Panc1 (cell line): ENCODE data around the gene STX1A. TPM values are rescaled to one million over a fixed set of nuclear protein-coding genes. Genes with fewer than 3 reads are reported as not detected.

Experiments used
- ATAC-seq: fragments of 200-7000 bp; cut with Tn5 transposase; 2 replicates; pipeline ENCODE4 v1.9.1; 2020; ENCODE audit warnings: mild to moderate bottlenecking, moderate library complexity
- BruUV-seq: library from RNA; stranded (reverse); fragments of 400-500 nt; replicated peaks from 2 replicates; lab custom pipeline; 2021; lab: Mats Ljungman, UMichigan
- CTCF ChIA-PET: fragments of 300-600 bp; sonication (Branson Sonifier 250); formaldehyde crosslinking; loops from one replicate; lab custom pipeline; 2022; ENCODE audit warnings: antibody characterized with exemption; lab: Charles Lee
- POLR2A ChIA-PET: fragments of 300-600 bp; sonication (Branson Sonifier 250); formaldehyde crosslinking; loops from one replicate; lab custom pipeline; 2022; ENCODE audit warnings: antibody characterized with exemption; lab: Charles Lee
- DNase-seq: peaks from one replicate; pipeline ENCODE4 v3.0.0-alpha.2; 2010; ENCODE audit warnings: low read depth, low spot score
- H3K27ac ChIP-seq: 2 replicates; pipeline ENCODE4 v1.5.1; 2011; ENCODE audit warnings: mild to moderate bottlenecking, low read length, inconsistent platforms
- H3K27me3 ChIP-seq: fragments of 200-500 bp; sonication (Bioruptor generic); 2 replicates; pipeline ENCODE4 v1.6.0; 2014; ENCODE audit warnings: low read length, inconsistent platforms; ENCODE audit not compliant: control insufficient read depth, insufficient read depth
- H3K36me3 ChIP-seq: fragments of 200-500 bp; sonication (Bioruptor generic); 2 replicates; pipeline ENCODE4 v1.5.1; 2014; ENCODE audit warnings: inconsistent platforms, mild to moderate bottlenecking, low read length, moderate library complexity; ENCODE audit not compliant: control insufficient read depth, insufficient read depth
- H3K4me1 ChIP-seq: 2 replicates; pipeline ENCODE4 v1.5.1; 2011; ENCODE audit warnings: inconsistent platforms, mild to moderate bottlenecking, low read length, moderate library complexity; ENCODE audit not compliant: control insufficient read depth, insufficient read depth
- H3K4me3 ChIP-seq, 2 experiments: 2 replicates each; pipeline ENCODE4 v1.5.1; 2011 to 2012; ENCODE audit warnings: low read depth in 2 of 2, low read length in 2 of 2, mild to moderate bottlenecking in 2 of 2, inconsistent platforms in 1 of 2, moderate library complexity in 1 of 2
- H3K9me3 ChIP-seq: fragments of 200-500 bp; sonication (Bioruptor generic); 2 replicates; pipeline ENCODE4 v1.5.1; 2014; ENCODE audit warnings: low read depth, mild to moderate bottlenecking, inconsistent platforms, low read length, moderate library complexity; ENCODE audit not compliant: control insufficient read depth, insufficient read depth
- POLR2AphosphoS5 ChIP-seq: IDR thresholded peaks from 2 replicates; pipeline ENCODE4 v1.6.1; 2012; ENCODE audit warnings: mild to moderate bottlenecking, low read depth, low read length, moderate library complexity
- REST ChIP-seq, 2 experiments: IDR thresholded peaks; 2 replicates each; pipeline ENCODE4 v1.6.1; 2011 to 2012; ENCODE audit warnings: low read depth in 2 of 2, control low read depth in 1 of 2, low read length in 1 of 2, mild to moderate bottlenecking in 1 of 2, moderate library complexity in 1 of 2; ENCODE audit not compliant: insufficient read depth in 1 of 2
- SIN3A ChIP-seq: IDR thresholded peaks from 2 replicates; pipeline ENCODE4 v1.6.1; 2012; ENCODE audit warnings: low read depth, mild to moderate bottlenecking, low read length, moderate library complexity, borderline replicate concordance; ENCODE audit not compliant: insufficient read depth
- TCF7L2 ChIP-seq: IDR thresholded peaks from 2 replicates; pipeline ENCODE4 v1.6.1; 2011; ENCODE audit warnings: mild to moderate bottlenecking, low read depth, low read length, inconsistent platforms
- in situ Hi-C: cut with HindIII; loops from 2 replicates; pipeline ENCODE4 v1.10.0; 2016; ENCODE audit warnings: low sequenced_read_pairs, low pct_unique_long_range_greater_than_20kb
- intact Hi-C: fragments of 100-400 bp; cut with micrococcal nuclease; formaldehyde crosslinking; loops from one replicate; pipeline ENCODE4 v1.10.0; 2022; ENCODE audit not compliant: unreplicated experiment
- total RNA-seq: library from RNA; stranded (reverse); gene quantifications from one replicate; pipeline ENCODE4 v1.2.1, GENCODE V29; 2021; ENCODE audit not compliant: unreplicated experiment

STX1A gene
- total RNA-seq, 1 experiment from 2014 or later = 80.9 TPM

GRCh38 chr7:73674468-73675124, 44.9 kb downstream of the STX1A start:
- H3K27me3 ChIP-seq = no peaks in the 10 kb centered on the region
- CTCF ChIA-PET = no interaction called here
- intact Hi-C loops (no loop called here), in situ Hi-C loops (no loop called here)
- DNase-seq = no peak
- H3K4me3 ChIP-seq = no peak overlapping the region
- H3K27ac ChIP-seq = no peak overlapping the region
- BruUV-seq = no TSS peak
- no peaks in the 10 kb centered on the region for H3K36me3 ChIP-seq
- TF ChIP-seq REST (IDR thresholded peaks at IDR 0.05; ENCODE audit: insufficient read depth in 1 of 2, low read depth in 2 of 2, low read length in 1 of 2) = no peak
- no peak for TF ChIP-seq POLR2AphosphoS5
- no peaks in the 10 kb centered on the region for H3K9me3 ChIP-seq
- POLR2A ChIA-PET = no interaction called here
- no peak for ATAC-seq
- peaks cover 4% of the 10 kb centered on the region; the same call in 1 of the 2 replicates for H3K4me1 ChIP-seq

GRCh38 chr7:73671857-73672445, 47.5 kb downstream of the STX1A start:
- Histone ChIP-seq H3K27ac (no peak overlapping the region), H3K4me1 (peaks cover 4% of the 10 kb centered on the region; the same call in 1 of the 2 replicates), H3K9me3 (no peaks in the 10 kb centered on the region), H3K4me3 (no peak overlapping the region), H3K36me3 (no peaks in the 10 kb centered on the region), H3K27me3 (no peaks in the 10 kb centered on the region)
- BruUV-seq = no TSS peak
- CTCF ChIA-PET = no interaction called here
- DNase-seq = no peak
- ATAC-seq = no peak
- no peak for TF ChIP-seq REST (IDR thresholded peaks at IDR 0.05; ENCODE audit: insufficient read depth in 1 of 2, low read depth in 2 of 2, low read length in 1 of 2)
- TF ChIP-seq SIN3A = no peak
- TF ChIP-seq TCF7L2 = no peak
- intact Hi-C loops = no loop called here
- POLR2A ChIA-PET = interaction anchor here (0.7 kb wide), 1 partner anchor 115 kb away, joined by 4 read pairs; no protein-coding TSS in a partner anchor
- in situ Hi-C loops = no loop called here
